IMR-90 (cell line): Measurements from ENCODE around the gene ARF3. TPM values are rescaled to one million over a fixed set of nuclear protein-coding genes. Genes with fewer than 3 reads are reported as not detected.
A peak's percentile ranks its signal among the peaks of the same experiment; 100 is the strongest.

Source experiments
- ATAC-seq: fragments of 200-7000 bp; cut with Tn5 transposase; 2 replicates; pipeline ENCODE4 v1.9.1; 2020; ENCODE audit warnings: low read depth, mild to moderate bottlenecking, moderate library complexity
- BruUV-seq: library from RNA; stranded (reverse); fragments of 400-500 nt; replicated peaks from 2 replicates; lab custom pipeline; 2021; lab: Mats Ljungman, UMichigan
- CTCF ChIA-PET: fragments of 300-600 bp; formaldehyde crosslinking; extraction: SDS; loops from one replicate; lab custom pipeline; 2021; ENCODE audit warnings: antibody characterized with exemption; lab: Yijun Ruan, JAX
- POLR2A ChIA-PET: fragments of 300-600 bp; sonication (Branson Sonifier 250); formaldehyde crosslinking; loops from one replicate; lab custom pipeline; 2022; ENCODE audit warnings: antibody characterized with exemption; ENCODE audit not compliant: unreplicated experiment; lab: Charles Lee
- DNase-seq: peaks from one replicate; pipeline ENCODE4 v3.0.0; 2013
- H2AFZ ChIP-seq: replicated peaks from 2 replicates; pipeline ENCODE3; 2013; ENCODE audit warnings: low read length, mild to moderate bottlenecking; ENCODE audit not compliant: poor library complexity
- H2AK5ac ChIP-seq: 2 replicates; pipeline ENCODE4 v1.6.1; 2013; ENCODE audit warnings: low read depth, low read length, inconsistent platforms
- H2AK9ac ChIP-seq: replicated peaks from 2 replicates; pipeline ENCODE3; 2013; ENCODE audit warnings: mild to moderate bottlenecking, low read depth, low read length, moderate library complexity; ENCODE audit not compliant: poor library complexity
- H2BK120ac ChIP-seq: 2 replicates; pipeline ENCODE4 v1.6.1; 2013; ENCODE audit warnings: low read depth, low read length, inconsistent platforms
- H2BK15ac ChIP-seq: 3 replicates; pipeline ENCODE4 v1.6.1; 2013; ENCODE audit warnings: low read depth, low read length, inconsistent platforms
- H2BK20ac ChIP-seq: 2 replicates; pipeline ENCODE4 v1.6.1; 2013; ENCODE audit warnings: low read depth, mild to moderate bottlenecking, inconsistent platforms, low read length, moderate library complexity
- H2BK5ac ChIP-seq: 2 replicates; pipeline ENCODE4 v1.6.1; 2013; ENCODE audit warnings: mild to moderate bottlenecking, low read depth, low read length, inconsistent platforms; ENCODE audit not compliant: poor library complexity, severe bottlenecking
- H3K14ac ChIP-seq: replicated peaks from 2 replicates; pipeline ENCODE4 v1.6.1; 2013; ENCODE audit warnings: low read depth, low read length, inconsistent platforms
- H3K18ac ChIP-seq: 2 replicates; pipeline ENCODE4 v1.6.1; 2013; ENCODE audit warnings: low read depth, low read length, control low read depth
- H3K23ac ChIP-seq: 2 replicates; pipeline ENCODE4 v1.6.1; 2013; ENCODE audit warnings: low read depth, low read length, inconsistent platforms
- H3K27ac ChIP-seq: 2 replicates; pipeline ENCODE4 v1.5.1; 2013; ENCODE audit warnings: mild to moderate bottlenecking, control low read depth, low read length; ENCODE audit not compliant: insufficient read depth
- H3K27me3 ChIP-seq: 2 replicates; pipeline ENCODE4 v1.6.1; 2013; ENCODE audit warnings: low read length; ENCODE audit not compliant: control insufficient read depth, insufficient read depth
- H3K36me3 ChIP-seq: 2 replicates; pipeline ENCODE4 v1.6.1; 2013; ENCODE audit warnings: low read length, mixed read lengths; ENCODE audit not compliant: control insufficient read depth, insufficient read depth
- H3K4ac ChIP-seq: 2 replicates; pipeline ENCODE4 v1.6.1; 2013; ENCODE audit warnings: low read depth, low read length, inconsistent platforms
- H3K4me1 ChIP-seq: 2 replicates; pipeline ENCODE4 v1.6.1; 2013; ENCODE audit warnings: low read length, mixed read lengths; ENCODE audit not compliant: control insufficient read depth, insufficient read depth
- H3K4me2 ChIP-seq: 2 replicates; pipeline ENCODE4 v1.6.1; 2013; ENCODE audit warnings: low read depth, mild to moderate bottlenecking, control low read depth, low read length, moderate library complexity
- H3K4me3 ChIP-seq: 2 replicates; pipeline ENCODE4 v1.5.1; 2013; ENCODE audit warnings: low read depth, mild to moderate bottlenecking, control low read depth, low read length, moderate library complexity; ENCODE audit not compliant: insufficient read depth
- H3K56ac ChIP-seq: 2 replicates; pipeline ENCODE4 v1.6.1; 2013; ENCODE audit warnings: low read length, inconsistent platforms; ENCODE audit not compliant: insufficient read depth; ENCODE audit errors: extremely low read depth
- H3K79me1 ChIP-seq, 2 experiments: 2 replicates each; pipeline ENCODE4 v1.6.1; 2013; ENCODE audit warnings: low read length in 2 of 2, inconsistent platforms in 1 of 2, low read depth in 1 of 2
- H3K9ac ChIP-seq: 2 replicates; pipeline ENCODE4 v1.6.1; 2013; ENCODE audit warnings: low read depth, low read length, control low read depth
- H3K9me1 ChIP-seq: 2 replicates; pipeline ENCODE4 v1.6.1; 2013; ENCODE audit warnings: low read length, inconsistent platforms; ENCODE audit not compliant: insufficient read depth
- H3K9me3 ChIP-seq: 2 replicates; pipeline ENCODE4 v1.6.1; 2013; ENCODE audit warnings: low read length; ENCODE audit not compliant: control insufficient read depth, insufficient read depth
- H4K20me1 ChIP-seq: 2 replicates; pipeline ENCODE4 v1.6.1; 2013; ENCODE audit warnings: low read length, inconsistent platforms; ENCODE audit not compliant: insufficient read depth
- H4K5ac ChIP-seq: 2 replicates; pipeline ENCODE4 v1.6.1; 2013; ENCODE audit warnings: mild to moderate bottlenecking, low read depth, low read length, control low read depth
- H4K8ac ChIP-seq, 2 experiments: 2 replicates each; pipeline ENCODE4 v1.6.1; 2013; ENCODE audit warnings: low read depth in 2 of 2, low read length in 2 of 2, control low read depth in 1 of 2, inconsistent platforms in 1 of 2
- H4K91ac ChIP-seq: 2 replicates; pipeline ENCODE4 v1.6.1; 2013; ENCODE audit warnings: low read depth, low read length, inconsistent platforms; ENCODE audit not compliant: insufficient read depth
- BHLHE40 ChIP-seq: fragments of 150-350 bp; IDR thresholded peaks from 2 replicates; pipeline ENCODE4 v1.6.1; 2016; ENCODE audit warnings: mild to moderate bottlenecking, low read depth, low read length
- CEBPB ChIP-seq: IDR thresholded peaks from 2 replicates; pipeline ENCODE4 v1.6.1; 2012; ENCODE audit warnings: low read depth, low read length, improper control_type of control experiment
- CHD1 ChIP-seq: IDR thresholded peaks from 2 replicates; pipeline ENCODE4 v1.6.1; 2012; ENCODE audit warnings: low read depth, low read length, improper control_type of control experiment
- CTCF ChIP-seq: conservative IDR thresholded peaks from 2 replicates; pipeline ENCODE4 v1.5.1; 2012; ENCODE audit warnings: mild to moderate bottlenecking, low read depth, low read length, improper control_type of control experiment
- ELK1 ChIP-seq: fragments of 150-350 bp; IDR thresholded peaks from 2 replicates; pipeline ENCODE4 v1.6.1; 2016; ENCODE audit warnings: low read depth, mild to moderate bottlenecking, low read length, moderate library complexity, borderline replicate concordance
- FOS ChIP-seq: fragments of 150-350 bp; IDR thresholded peaks from 2 replicates; pipeline ENCODE4 v1.6.1; 2016; ENCODE audit warnings: low read depth, low read length
- MAFK ChIP-seq: IDR thresholded peaks from 2 replicates; pipeline ENCODE4 v1.6.1; 2012; ENCODE audit warnings: low read depth, low read length, improper control_type of control experiment
- MAZ ChIP-seq: IDR thresholded peaks from 2 replicates; pipeline ENCODE4 v1.6.1; 2012; ENCODE audit warnings: low read depth, mild to moderate bottlenecking, low read length, improper control_type of control experiment, moderate library complexity, borderline replicate concordance
- MXI1 ChIP-seq: IDR thresholded peaks from 2 replicates; pipeline ENCODE4 v1.6.1; 2012; ENCODE audit warnings: low read depth, mild to moderate bottlenecking, low read length, moderate library complexity, borderline replicate concordance
- NFE2L2 ChIP-seq: fragments of 150-350 bp; IDR thresholded peaks from 2 replicates; pipeline ENCODE4 v1.6.1; 2016; ENCODE audit warnings: low read depth, mild to moderate bottlenecking, low read length
- POLR2A ChIP-seq: IDR thresholded peaks from 2 replicates; pipeline ENCODE4 v1.6.1; 2012; ENCODE audit warnings: mild to moderate bottlenecking, low read depth, low read length
- RAD21 ChIP-seq: IDR thresholded peaks from 2 replicates; pipeline ENCODE4 v1.6.1; 2012; ENCODE audit warnings: low read length, improper control_type of control experiment
- RFX5 ChIP-seq: IDR thresholded peaks from 2 replicates; pipeline ENCODE4 v1.8.0; 2012; ENCODE audit warnings: low read depth, mild to moderate bottlenecking, low read length, moderate library complexity
- USF2 ChIP-seq: fragments of 150-350 bp; IDR thresholded peaks from 2 replicates; pipeline ENCODE4 v1.6.1; 2017; ENCODE audit warnings: mild to moderate bottlenecking, antibody characterized with exemption, low read length, low read depth
- WGBS, 2 experiments: methylation state at CpG; one replicate each; pipeline versions ENCODE4 v1.1.5 to v1.1.7; 2013; ENCODE audit warnings: missing lambda C conversion rate in 2 of 2; ENCODE audit not compliant: insufficient read length in 1 of 2; ENCODE audit errors: extremely low coverage in 2 of 2; 5-methylcytosine and 5-hydroxymethylcytosine counted together
- dilution Hi-C: fragments of 300-500 bp; cut with HindIII; formaldehyde crosslinking; loops from one replicate; pipeline ENCODE4 v1.14.3; 2018; ENCODE audit warnings: low sequenced_read_pairs; ENCODE audit not compliant: unreplicated experiment
- in situ Hi-C: fragments of 300-500 bp; cut with MboI; formaldehyde crosslinking; loops from 3 replicates; pipeline ENCODE4 v1.14.3; 2019; ENCODE audit warnings: low sequenced_read_pairs, inconsistent platforms, mixed read lengths
- intact Hi-C: fragments of 100-400 bp; cut with micrococcal nuclease; formaldehyde crosslinking; loops from 2 replicates; pipeline ENCODE4 v1.10.0; 2022
- polyA plus RNA-seq, 3 experiments: library from polyadenylated mRNA; depleted of rRNA; stranded (reverse); fragments of >200 nt; gene quantifications; 2 replicates each; pipeline ENCODE4 v1.2.3, GENCODE V29; 2012; ENCODE audit warnings: low replicate concordance in 1 of 3
- total RNA-seq: library from RNA; depleted of rRNA; stranded (reverse); fragments of >200 nt; gene quantifications from 2 replicates; pipeline ENCODE4 v1.2.3, GENCODE V29; 2012

Gene ARF3
- total and polyA plus RNA-seq, 2 of the 4 experiments (the other 2 are of a cell fraction), result 97.7 to 198 TPM

GRCh38 chr12:48890657-48891418 lies 66.4 kb downstream of the ARF3 start:
- no peaks in the 10 kb centered on the region for H3K9me3 ChIP-seq
- H3K79me1 ChIP-seq, result no peaks in the 10 kb centered on the region
- no peak overlapping the region for H2AK5ac ChIP-seq
- H3K9me1 ChIP-seq, result no peaks in the 10 kb centered on the region
- DNase-seq (peak; percentile 62), ATAC-seq (peak; percentile 100)
- H3K4me3 ChIP-seq, result peak overlapping the region; percentile 20; the same call in 1 of the 2 replicates
- POLR2A ChIA-PET, result no interaction called here
- H2BK20ac ChIP-seq, result no peak overlapping the region
- H4K91ac ChIP-seq, result peak overlapping the region; percentile 60
- H3K9ac ChIP-seq, result peak overlapping the region; percentile 24
- H3K14ac ChIP-seq, result no peak overlapping the region; the same call in 1 of the 2 replicates
- H3K4me1 ChIP-seq, result no peaks in the 10 kb centered on the region
- H3K27ac ChIP-seq, result no peak overlapping the region
- H3K36me3 ChIP-seq, result no peaks in the 10 kb centered on the region
- no peak overlapping the region for H3K23ac ChIP-seq
- no peak overlapping the region for H2BK15ac ChIP-seq
- no peak overlapping the region for H3K56ac ChIP-seq
- H3K18ac ChIP-seq, result no peak overlapping the region
- H3K4me2 ChIP-seq, result peak overlapping the region; percentile 88
- dilution Hi-C loops (no loop called here), intact Hi-C loops (loop anchor here (1.0 to 5.0 kb wide), 4 partner anchors 36 to 138 kb away; partner anchors contain the start of gene FKBP11), in situ Hi-C loops (no loop called here)
- H2BK5ac ChIP-seq, result no peak overlapping the region
- no peak overlapping the region for H2BK120ac ChIP-seq
- peak overlapping the region; percentile 33 for H2AK9ac ChIP-seq
- 0 out of 4 replicates have a peak overlapping the region, but pooled peaks of 1 of the 2 experiments have one; percentile 66 for H4K8ac ChIP-seq
- 0% methylated on average over 1 of the region's 37 CpGs; no CpG with 5 or more reads in 1 of the 2 experiments for WGBS, 2 experiments
- BruUV-seq, result no TSS peak
- CTCF ChIA-PET, result interaction anchor here (0.6 to 4.5 kb wide), 17 partner anchors 8 to 134 kb away, joined by 3 to 63 read pairs (median 3); partner anchors contain the start of genes DDX23 and RND1
- no peak overlapping the region for H4K5ac ChIP-seq
- no peaks in the 10 kb centered on the region for H4K20me1 ChIP-seq
- H2AFZ ChIP-seq, result peak overlapping the region; percentile 95
- H3K4ac ChIP-seq, result peak overlapping the region; percentile 61; the same call in 1 of the 2 replicates
- H3K27me3 ChIP-seq, result peaks cover 7% of the 10 kb centered on the region
- no peak for TF ChIP-seq MAFK
- TF ChIP-seq BHLHE40, result no peak
- TF ChIP-seq NFE2L2, result no peak
- no peak for TF ChIP-seq MXI1
- TF ChIP-seq CHD1, result no peak
- no peak for TF ChIP-seq ELK1
- peak; percentile 94 for TF ChIP-seq CTCF
- TF ChIP-seq USF2, result no peak
- no peak for TF ChIP-seq FOS
- peak; percentile 84 for TF ChIP-seq RAD21
- TF ChIP-seq POLR2A, result no peak
- peak; percentile 60; the same call in 1 of the 2 replicates for TF ChIP-seq MAZ
- TF ChIP-seq RFX5, result no peak
- TF ChIP-seq CEBPB, result no peak
